ENCODE results near the gene C3orf62. TPM values are rescaled to one million over a fixed set of nuclear protein-coding genes. Genes with fewer than 3 reads are reported as not detected.

Gene C3orf62
- total and polyA plus RNA-seq, 9 of the 15 experiments (the other 6 are each of a cell fraction or from before 2014, with no cell fraction given) = 1.3 to 5.7 (median 3.4) TPM

DNA sequence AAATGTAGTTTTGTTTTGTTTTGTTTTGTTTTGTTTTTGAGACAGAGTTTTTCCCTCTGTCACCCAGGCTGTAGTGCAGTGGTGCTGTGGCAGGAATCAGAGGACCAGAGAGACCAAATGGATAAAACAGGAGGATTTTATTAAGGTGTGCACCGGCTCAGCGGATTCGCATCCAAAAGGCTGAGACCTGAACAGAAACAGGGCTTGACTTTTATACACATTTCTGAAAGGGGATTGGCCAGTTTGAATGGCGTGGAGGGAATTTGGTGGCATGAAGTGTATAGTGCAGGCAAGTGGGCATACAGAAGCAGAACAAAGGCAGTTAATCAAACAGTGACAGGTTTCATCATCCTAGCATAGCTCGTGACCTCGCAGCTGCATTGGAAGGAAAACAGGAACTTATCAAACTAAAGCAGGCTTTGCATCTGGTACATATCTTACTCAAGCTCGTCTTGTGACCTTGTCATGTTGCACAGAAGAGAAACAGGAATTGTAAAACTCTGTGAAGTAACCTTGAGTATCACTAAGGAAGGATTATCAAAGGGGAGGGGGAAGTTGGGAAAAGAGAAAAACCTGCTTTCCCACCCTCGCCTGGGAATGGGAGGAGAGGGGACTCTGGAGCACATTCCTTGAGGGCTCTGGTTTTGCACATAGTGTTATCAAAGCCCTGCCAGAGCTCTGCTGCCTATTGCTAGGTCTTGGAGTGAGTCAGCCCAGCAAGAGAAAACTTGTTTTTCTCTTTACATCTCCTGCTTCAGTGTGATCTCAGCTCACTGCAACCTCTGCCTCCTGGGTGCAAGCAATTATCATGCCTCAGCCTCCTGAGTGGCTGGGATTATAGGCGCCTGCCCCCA lies 38.5 kb downstream of the C3orf62 start (continued):
- peak; percentile 25; the same call in 1 of the 2 replicates for TF ChIP-seq PHTF2 (CRISPR knock-in tag; IDR thresholded peaks at IDR 0.05)
- no peak; the same call in 1 of the 2 replicates for TF ChIP-seq ZNF511 (CRISPR knock-in tag; IDR thresholded peaks at IDR 0.05)
- TF ChIP-seq MGA (IDR thresholded peaks at IDR 0.05) = peak; percentile 16; the same call in 1 of the 2 replicates
- TF ChIP-seq NR1H2 (CRISPR knock-in tag; IDR thresholded peaks at IDR 0.05) = no peak
- peak; percentile 96 for TF ChIP-seq CHAMP1 (IDR thresholded peaks at IDR 0.05)
- TF ChIP-seq CBX3 (IDR thresholded peaks at IDR 0.05; ENCODE audit: borderline replicate concordance in 1 of 2, low read length in 2 of 2) = peak in 1 of 2 experiments; percentile 81; a peak in 1 of 3 replicates
- TF ChIP-seq, protein P1, sequence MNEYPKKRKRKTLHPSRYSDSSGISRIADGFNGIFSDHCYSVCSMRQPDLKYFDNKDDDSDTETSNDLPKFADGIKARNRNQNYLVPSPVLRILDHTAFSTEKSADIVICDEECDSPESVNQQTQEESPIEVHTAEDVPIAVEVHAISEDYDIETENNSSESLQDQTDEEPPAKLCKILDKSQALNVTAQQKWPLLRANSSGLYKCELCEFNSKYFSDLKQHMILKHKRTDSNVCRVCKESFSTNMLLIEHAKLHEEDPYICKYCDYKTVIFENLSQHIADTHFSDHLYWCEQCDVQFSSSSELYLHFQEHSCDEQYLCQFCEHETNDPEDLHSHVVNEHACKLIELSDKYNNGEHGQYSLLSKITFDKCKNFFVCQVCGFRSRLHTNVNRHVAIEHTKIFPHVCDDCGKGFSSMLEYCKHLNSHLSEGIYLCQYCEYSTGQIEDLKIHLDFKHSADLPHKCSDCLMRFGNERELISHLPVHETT (CRISPR knock-in tag; conservative IDR thresholded peaks at IDR 0.05 in 1 of 2, IDR thresholded peaks at IDR 0.05 in 1 of 2) = peak in 1 of 2 experiments; percentile 83; a peak in 2 of 4 replicates
- no peak for TF ChIP-seq MED1 (CRISPR knock-in tag; IDR thresholded peaks at IDR 0.05; ENCODE audit: borderline replicate concordance)
